Measurements from ENCODE around the gene ANKRD11.

- no peak for TF ChIP-seq CTCF (IDR thresholded peaks at IDR 0.05)
- TF ChIP-seq POLR2A (IDR thresholded peaks at IDR 0.05), result no peak
Observed at GRCh38 chr16:89269805-89270665, 220.3 kb downstream of the ANKRD11 start.
